ENCODE data around the gene ORC5. TPM values are rescaled to one million over a fixed set of nuclear protein-coding genes. Genes with fewer than 3 reads are reported as not detected.

The ORC5 gene
- total and polyA plus RNA-seq, 2 experiments from 2014 or later = 10.9 to 89.0 TPM

DNA sequence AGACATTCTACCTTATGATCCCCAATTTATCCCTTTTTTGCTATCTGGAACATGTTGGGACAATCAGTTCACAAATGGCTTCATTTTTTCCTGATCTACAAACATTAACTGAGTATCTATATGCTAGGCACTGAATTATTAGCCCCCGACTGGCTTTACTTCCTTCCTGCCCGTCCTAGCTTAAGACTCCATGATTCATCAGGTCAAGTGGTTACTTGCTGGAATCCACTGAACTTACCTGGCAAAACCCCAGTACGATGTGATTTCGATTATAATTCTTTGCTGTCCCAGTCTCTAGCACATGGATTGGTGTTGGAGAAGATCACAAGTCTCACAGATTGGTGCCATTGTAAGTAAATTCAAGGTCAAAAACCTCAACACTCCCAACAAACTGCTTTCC lies 77.1 kb downstream of the ORC5 start (continued):
- TF ChIP-seq, protein P1, sequence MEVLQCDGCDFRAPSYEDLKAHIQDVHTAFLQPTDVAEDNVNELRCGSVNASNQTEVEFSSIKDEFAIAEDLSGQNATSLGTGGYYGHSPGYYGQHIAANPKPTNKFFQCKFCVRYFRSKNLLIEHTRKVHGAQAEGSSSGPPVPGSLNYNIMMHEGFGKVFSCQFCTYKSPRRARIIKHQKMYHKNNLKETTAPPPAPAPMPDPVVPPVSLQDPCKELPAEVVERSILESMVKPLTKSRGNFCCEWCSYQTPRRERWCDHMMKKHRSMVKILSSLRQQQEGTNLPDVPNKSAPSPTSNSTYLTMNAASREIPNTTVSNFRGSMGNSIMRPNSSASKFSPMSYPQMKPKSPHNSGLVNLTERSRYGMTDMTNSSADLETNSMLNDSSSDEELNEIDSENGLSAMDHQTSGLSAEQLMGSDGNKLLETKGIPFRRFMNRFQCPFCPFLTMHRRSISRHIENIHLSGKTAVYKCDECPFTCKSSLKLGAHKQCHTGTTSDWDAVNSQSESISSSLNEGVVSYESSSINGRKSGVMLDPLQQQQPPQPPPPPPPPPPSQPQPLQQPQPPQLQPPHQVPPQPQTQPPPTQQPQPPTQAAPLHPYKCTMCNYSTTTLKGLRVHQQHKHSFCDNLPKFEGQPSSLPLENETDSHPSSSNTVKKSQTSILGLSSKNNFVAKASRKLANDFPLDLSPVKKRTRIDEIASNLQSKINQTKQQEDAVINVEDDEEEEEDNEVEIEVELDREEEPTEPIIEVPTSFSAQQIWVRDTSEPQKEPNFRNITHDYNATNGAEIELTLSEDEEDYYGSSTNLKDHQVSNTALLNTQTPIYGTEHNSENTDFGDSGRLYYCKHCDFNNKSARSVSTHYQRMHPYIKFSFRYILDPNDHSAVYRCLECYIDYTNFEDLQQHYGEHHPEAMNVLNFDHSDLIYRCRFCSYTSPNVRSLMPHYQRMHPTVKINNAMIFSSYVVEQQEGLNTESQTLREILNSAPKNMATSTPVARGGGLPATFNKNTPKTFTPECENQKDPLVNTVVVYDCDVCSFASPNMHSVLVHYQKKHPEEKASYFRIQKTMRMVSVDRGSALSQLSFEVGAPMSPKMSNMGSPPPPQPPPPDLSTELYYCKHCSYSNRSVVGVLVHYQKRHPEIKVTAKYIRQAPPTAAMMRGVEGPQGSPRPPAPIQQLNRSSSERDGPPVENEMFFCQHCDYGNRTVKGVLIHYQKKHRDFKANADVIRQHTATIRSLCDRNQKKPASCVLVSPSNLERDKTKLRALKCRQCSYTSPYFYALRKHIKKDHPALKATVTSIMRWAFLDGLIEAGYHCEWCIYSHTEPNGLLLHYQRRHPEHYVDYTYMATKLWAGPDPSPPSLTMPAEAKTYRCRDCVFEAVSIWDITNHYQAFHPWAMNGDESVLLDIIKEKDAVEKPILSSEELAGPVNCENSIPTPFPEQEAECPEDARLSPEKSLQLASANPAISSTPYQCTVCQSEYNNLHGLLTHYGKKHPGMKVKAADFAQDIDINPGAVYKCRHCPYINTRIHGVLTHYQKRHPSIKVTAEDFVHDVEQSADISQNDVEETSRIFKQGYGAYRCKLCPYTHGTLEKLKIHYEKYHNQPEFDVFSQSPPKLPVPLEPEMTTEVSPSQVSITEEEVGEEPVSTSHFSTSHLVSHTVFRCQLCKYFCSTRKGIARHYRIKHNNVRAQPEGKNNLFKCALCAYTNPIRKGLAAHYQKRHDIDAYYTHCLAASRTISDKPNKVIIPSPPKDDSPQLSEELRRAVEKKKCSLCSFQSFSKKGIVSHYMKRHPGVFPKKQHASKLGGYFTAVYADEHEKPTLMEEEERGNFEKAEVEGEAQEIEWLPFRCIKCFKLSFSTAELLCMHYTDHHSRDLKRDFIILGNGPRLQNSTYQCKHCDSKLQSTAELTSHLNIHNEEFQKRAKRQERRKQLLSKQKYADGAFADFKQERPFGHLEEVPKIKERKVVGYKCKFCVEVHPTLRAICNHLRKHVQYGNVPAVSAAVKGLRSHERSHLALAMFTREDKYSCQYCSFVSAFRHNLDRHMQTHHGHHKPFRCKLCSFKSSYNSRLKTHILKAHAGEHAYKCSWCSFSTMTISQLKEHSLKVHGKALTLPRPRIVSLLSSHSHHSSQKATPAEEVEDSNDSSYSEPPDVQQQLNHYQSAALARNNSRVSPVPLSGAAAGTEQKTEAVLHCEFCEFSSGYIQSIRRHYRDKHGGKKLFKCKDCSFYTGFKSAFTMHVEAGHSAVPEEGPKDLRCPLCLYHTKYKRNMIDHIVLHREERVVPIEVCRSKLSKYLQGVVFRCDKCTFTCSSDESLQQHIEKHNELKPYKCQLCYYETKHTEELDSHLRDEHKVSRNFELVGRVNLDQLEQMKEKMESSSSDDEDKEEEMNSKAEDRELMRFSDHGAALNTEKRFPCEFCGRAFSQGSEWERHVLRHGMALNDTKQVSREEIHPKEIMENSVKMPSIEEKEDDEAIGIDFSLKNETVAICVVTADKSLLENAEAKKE (CRISPR knock-in tag; IDR thresholded peaks at IDR 0.05) = no peak
- TF ChIP-seq POLR2AphosphoS5 (IDR thresholded peaks at IDR 0.05; ENCODE audit: low read depth) = no peak
- TF ChIP-seq ZNF331 (CRISPR knock-in tag; IDR thresholded peaks at IDR 0.05; ENCODE audit: low read depth) = no peak
- no peak for TF ChIP-seq CREB1 (CRISPR knock-in tag; IDR thresholded peaks at IDR 0.05; ENCODE audit: low read depth)
- TF ChIP-seq, protein P2, sequence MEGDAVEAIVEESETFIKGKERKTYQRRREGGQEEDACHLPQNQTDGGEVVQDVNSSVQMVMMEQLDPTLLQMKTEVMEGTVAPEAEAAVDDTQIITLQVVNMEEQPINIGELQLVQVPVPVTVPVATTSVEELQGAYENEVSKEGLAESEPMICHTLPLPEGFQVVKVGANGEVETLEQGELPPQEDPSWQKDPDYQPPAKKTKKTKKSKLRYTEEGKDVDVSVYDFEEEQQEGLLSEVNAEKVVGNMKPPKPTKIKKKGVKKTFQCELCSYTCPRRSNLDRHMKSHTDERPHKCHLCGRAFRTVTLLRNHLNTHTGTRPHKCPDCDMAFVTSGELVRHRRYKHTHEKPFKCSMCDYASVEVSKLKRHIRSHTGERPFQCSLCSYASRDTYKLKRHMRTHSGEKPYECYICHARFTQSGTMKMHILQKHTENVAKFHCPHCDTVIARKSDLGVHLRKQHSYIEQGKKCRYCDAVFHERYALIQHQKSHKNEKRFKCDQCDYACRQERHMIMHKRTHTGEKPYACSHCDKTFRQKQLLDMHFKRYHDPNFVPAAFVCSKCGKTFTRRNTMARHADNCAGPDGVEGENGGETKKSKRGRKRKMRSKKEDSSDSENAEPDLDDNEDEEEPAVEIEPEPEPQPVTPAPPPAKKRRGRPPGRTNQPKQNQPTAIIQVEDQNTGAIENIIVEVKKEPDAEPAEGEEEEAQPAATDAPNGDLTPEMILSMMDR (conservative IDR thresholded peaks at IDR 0.05; ENCODE audit: low read depth in 2 of 2) = no peak
- TF ChIP-seq ZNF114 (CRISPR knock-in tag; IDR thresholded peaks at IDR 0.05) = no peak

DNA sequence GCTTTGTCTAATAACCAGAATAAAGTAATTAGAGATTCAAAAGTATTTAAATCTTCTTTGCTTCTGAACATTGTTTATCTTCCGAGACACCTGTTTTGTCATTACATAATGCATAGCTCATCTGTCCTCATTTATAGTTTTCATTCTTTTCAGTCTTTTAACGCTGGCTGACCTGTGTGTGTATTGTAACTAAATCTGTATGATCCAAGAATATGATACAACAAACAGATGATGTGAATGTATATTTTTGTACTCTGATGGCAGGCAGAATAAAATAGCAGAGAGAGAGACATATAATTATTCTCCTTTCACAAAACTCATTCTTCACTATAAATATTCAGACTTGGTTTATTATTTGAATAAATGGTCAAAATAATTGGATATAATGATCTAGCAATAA lies 80.6 kb downstream of the ORC5 start:
- Mint-ChIP-seq H3K4me1 (peaks cover 19% of the 10 kb centered on the region), H3K4me3 (no peak overlapping the region)
- H4K20me1 ChIP-seq (replicated peaks; ENCODE audit: insufficient read depth) = no peaks in the 10 kb centered on the region

More for the DNA sequence above, 80.6 kb downstream of the ORC5 start:
- Mint-ChIP-seq H3K9me3 (no peaks in the 10 kb centered on the region), H3K27me3 (ENCODE audit: insufficient read depth, low read depth, poor library complexity) (no peaks in the 10 kb centered on the region), H3K27ac (no peak overlapping the region), H3K36me3 (ENCODE audit: low read depth) (peaks cover 19% of the 10 kb centered on the region)
- Histone ChIP-seq H3K27ac (ENCODE audit: low read depth) (no peak overlapping the region), H2AFZ (no peak overlapping the region), H3K79me2 (replicated peaks; ENCODE audit: insufficient read depth) (no peaks in the 10 kb centered on the region), H3K9me2 (ENCODE audit: insufficient read depth) (no peaks in the 10 kb centered on the region), H3K36me3 (ENCODE audit: insufficient read depth) (no peaks in the 10 kb centered on the region), H3K27me3 (ENCODE audit: insufficient read depth) (no peaks in the 10 kb centered on the region), H3K4me1 (ENCODE audit: insufficient read depth) (no peaks in the 10 kb centered on the region; the same call in 1 of the 2 replicates), H3K4me3 (no peak overlapping the region), H3K4me2 (no peak overlapping the region), H3F3A (replicated peaks; ENCODE audit: low read depth) (no peaks in the 10 kb centered on the region)
- DNase-seq (ENCODE audit: low spot score) (no peak), ATAC-seq (no peak)
- no peak for TF ChIP-seq CREB1 (CRISPR knock-in tag; IDR thresholded peaks at IDR 0.05; ENCODE audit: low read depth)
- TF ChIP-seq JUNB (IDR thresholded peaks at IDR 0.05; ENCODE audit: unreplicated experiment) = no peak
- no peak for TF ChIP-seq EZH2phosphoT487 (IDR thresholded peaks at IDR 0.05; ENCODE audit: unreplicated experiment)
- no peak for TF ChIP-seq ZNF114 (CRISPR knock-in tag; IDR thresholded peaks at IDR 0.05)
